T-helper 22 cell (primary cell): ENCODE results near the gene RAI2.
"Not testable (repeated sequence)": the region's sequence is repeated elsewhere in the genome, so short reads cannot be mapped to it uniquely, and the experiment has no call there.

Source experiments
- DNase-seq: peaks from one replicate; pipeline ENCODE4 v3.0.0-alpha.2; 2020; ENCODE audit warnings: low read depth

Gene RAI2

GRCh38 chrX:17828171-17828570, 32.9 kb downstream of the RAI2 start:
- DNase-seq, result no peak

- DNase-seq, result no peak
Observed at GRCh38 chrX:17826609-17827496, 34.2 kb downstream of the RAI2 start.

GRCh38 chrX:17824980-17825379, 36.1 kb downstream of the RAI2 start:
- no peak for DNase-seq

- no peak for DNase-seq
Observed at GRCh38 chrX:17822351-17822750, 38.7 kb downstream of the RAI2 start.

GRCh38 chrX:17820100-17820499, 41.0 kb downstream of the RAI2 start:
- DNase-seq, result no peak

- DNase-seq, result no peak
Observed at GRCh38 chrX:17818726-17819125, 42.4 kb downstream of the RAI2 start.

GRCh38 chrX:17817251-17817650, 43.8 kb downstream of the RAI2 start:
- no peak for DNase-seq

GRCh38 chrX:17814557-17814956, 46.5 kb downstream of the RAI2 start:
- no peak for DNase-seq

GRCh38 chrX:17814059-17814458, 47.0 kb downstream of the RAI2 start:
- no peak for DNase-seq

GRCh38 chrX:17813277-17813676, 47.8 kb downstream of the RAI2 start:
- DNase-seq, result no peak

GRCh38 chrX:17812763-17813162, 48.3 kb downstream of the RAI2 start:
- DNase-seq, result no peak

GRCh38 chrX:17809984-17810383, 51.1 kb downstream of the RAI2 start:
- DNase-seq, result no peak

GRCh38 chrX:17809273-17809672, 51.8 kb downstream of the RAI2 start:
- DNase-seq, result no peak

GRCh38 chrX:17805120-17805519, 56.0 kb downstream of the RAI2 start:
- DNase-seq, result no peak

- DNase-seq, result no peak
Observed at GRCh38 chrX:17803449-17803848, 57.6 kb downstream of the RAI2 start.

GRCh38 chrX:17802756-17803155, 58.3 kb downstream of the RAI2 start:
- no peak for DNase-seq

- DNase-seq, result no peak
Observed at GRCh38 chrX:17801431-17801830, 59.7 kb downstream of the RAI2 start.

- DNase-seq, result no peak
Observed at GRCh38 chrX:17798921-17799320, 62.2 kb downstream of the RAI2 start.

GRCh38 chrX:17792826-17793225, 68.3 kb downstream of the RAI2 start:
- no peak for DNase-seq

- no peak for DNase-seq
Observed at GRCh38 chrX:17788956-17789562, 72.0 kb downstream of the RAI2 start.

GRCh38 chrX:17788439-17788838, 72.7 kb downstream of the RAI2 start:
- DNase-seq, result no peak

- DNase-seq, result no peak
Observed at GRCh38 chrX:17787557-17787956, 73.5 kb downstream of the RAI2 start.

GRCh38 chrX:17786554-17787347, 74.3 kb downstream of the RAI2 start:
- DNase-seq, result not testable (repeated sequence)
